Measurements from ENCODE around the gene SPIRE1. TPM values are rescaled to one million over a fixed set of nuclear protein-coding genes. Genes with fewer than 3 reads are reported as not detected.
"Not testable (repeated sequence)": the region's sequence is repeated elsewhere in the genome, so short reads cannot be mapped to it uniquely, and the experiment has no call there.

The SPIRE1 gene
- total RNA-seq, 4 donors from 2014 or later, result 4.7 to 49.5 (median 7.1) TPM

DNA sequence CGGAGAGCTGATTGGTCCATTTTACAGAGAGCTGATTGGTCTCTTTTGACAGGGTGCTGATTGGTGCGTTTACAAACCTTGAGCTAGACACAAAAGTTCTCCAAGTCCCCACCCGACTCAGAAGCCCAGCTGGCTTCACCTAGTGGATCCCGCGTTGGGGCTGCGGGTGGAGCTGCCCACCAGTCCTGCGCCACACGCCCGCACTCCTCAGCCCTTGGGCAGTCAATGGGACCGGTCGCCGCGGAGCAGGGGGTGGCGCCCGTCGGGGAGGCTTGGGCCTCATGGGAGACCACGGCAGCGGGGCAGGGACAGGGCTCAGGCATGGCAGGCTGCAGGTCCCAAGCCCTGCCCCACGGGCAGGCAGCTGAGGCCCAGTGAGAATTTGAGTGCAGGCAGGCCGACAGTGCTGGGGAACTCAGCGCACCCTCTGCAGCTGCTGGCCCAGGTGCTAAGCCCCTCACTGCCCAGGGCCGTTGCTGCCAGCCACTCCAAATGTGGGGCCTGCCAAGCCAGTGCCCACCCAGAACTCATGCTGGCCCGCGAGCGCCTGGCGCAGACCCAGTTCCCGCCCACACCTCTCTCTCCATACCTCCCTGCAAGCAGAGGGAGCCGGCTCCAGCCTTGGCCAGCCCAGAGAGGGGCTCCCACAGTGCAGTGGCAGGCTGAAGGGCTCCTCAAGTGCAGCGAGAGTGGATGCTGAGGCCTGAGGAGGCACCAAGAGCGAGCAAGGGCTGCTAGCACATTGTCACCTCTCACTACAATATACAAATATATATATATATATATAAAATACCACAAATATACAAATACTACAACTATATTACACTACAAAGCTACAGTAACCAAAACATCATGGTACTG, 100.7 kb downstream of the SPIRE1 start:
- Histone ChIP-seq H3K4me1 (no peaks in the 10 kb centered on the region), H3K27ac (no peak overlapping the region), H3K9me3 (peaks cover 0 to 4% (median 0%) of the 10 kb centered on the region in 4 donors), H3K27me3 (no peaks in the 10 kb centered on the region), H3K36me3 (no peaks in the 10 kb centered on the region), H3K4me3 (no peak overlapping the region)
- no peak for DNase-seq
- no peak for TF ChIP-seq POLR2A (IDR thresholded peaks at IDR 0.05)
- TF ChIP-seq, protein P1, sequence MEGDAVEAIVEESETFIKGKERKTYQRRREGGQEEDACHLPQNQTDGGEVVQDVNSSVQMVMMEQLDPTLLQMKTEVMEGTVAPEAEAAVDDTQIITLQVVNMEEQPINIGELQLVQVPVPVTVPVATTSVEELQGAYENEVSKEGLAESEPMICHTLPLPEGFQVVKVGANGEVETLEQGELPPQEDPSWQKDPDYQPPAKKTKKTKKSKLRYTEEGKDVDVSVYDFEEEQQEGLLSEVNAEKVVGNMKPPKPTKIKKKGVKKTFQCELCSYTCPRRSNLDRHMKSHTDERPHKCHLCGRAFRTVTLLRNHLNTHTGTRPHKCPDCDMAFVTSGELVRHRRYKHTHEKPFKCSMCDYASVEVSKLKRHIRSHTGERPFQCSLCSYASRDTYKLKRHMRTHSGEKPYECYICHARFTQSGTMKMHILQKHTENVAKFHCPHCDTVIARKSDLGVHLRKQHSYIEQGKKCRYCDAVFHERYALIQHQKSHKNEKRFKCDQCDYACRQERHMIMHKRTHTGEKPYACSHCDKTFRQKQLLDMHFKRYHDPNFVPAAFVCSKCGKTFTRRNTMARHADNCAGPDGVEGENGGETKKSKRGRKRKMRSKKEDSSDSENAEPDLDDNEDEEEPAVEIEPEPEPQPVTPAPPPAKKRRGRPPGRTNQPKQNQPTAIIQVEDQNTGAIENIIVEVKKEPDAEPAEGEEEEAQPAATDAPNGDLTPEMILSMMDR (IDR thresholded peaks at IDR 0.05), result no peak

DNA sequence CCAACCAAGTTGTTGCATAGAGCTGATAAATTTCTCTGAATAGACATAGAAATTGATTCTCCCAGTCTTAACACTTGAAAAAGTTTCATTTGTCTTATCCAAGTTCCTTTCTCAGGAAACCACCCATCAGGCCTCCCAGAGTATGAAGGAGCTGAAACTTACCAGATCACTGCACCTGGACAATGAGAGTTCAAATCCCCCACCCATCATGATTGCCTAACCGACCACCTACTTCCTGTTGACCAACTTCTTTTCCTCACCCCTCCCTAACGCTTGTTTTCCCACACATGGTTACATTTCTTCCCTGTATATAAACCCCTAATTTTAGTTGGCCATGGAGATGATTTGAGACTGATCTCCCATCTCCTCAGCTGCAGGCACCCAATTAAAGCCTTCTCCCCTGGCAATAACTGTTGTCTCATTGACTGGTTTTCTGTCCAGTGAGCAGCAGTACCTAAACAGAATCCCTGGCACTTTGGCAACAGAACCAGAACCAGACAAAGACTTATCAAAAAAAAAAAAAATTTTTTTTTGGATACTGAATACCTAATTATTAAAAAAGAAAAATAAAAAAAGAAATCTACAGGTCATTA, 103.0 kb downstream of the SPIRE1 start:
- Histone ChIP-seq H3K4me1 (no peaks in the 10 kb centered on the region), H3K27me3 (no peaks in the 10 kb centered on the region), H3K4me3 (no peak overlapping the region), H3K27ac (no peak overlapping the region), H3K9me3 (peaks cover 0 to 4% (median 0%) of the 10 kb centered on the region in 4 donors), H3K36me3 (no peaks in the 10 kb centered on the region)
- TF ChIP-seq, protein P1 (IDR thresholded peaks at IDR 0.05), result no peak
- TF ChIP-seq POLR2A (IDR thresholded peaks at IDR 0.05), result no peak
- no peak for DNase-seq

DNA sequence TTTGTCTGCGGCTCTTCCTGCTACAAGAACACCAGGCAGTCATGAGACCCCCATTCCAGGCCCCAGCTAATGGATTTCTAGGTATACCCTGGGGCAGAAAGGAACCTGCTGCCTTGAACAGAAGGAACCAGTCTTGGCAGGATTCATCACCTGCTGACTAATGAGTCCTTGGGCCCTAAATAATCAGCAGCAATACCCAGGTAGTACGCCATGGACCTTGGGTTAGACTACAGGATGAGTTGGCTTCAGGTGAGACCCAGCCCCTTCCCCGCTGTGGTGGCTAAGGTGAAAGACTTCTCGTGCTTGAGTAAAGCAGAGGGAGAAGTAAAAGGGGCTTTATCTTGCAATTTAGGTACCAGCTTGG, 105.0 kb downstream of the SPIRE1 start:
- Histone ChIP-seq H3K27me3 (no peaks in the 10 kb centered on the region), H3K27ac (no peak overlapping the region), H3K4me3 (no peak overlapping the region), H3K36me3 (no peaks in the 10 kb centered on the region), H3K4me1 (no peaks in the 10 kb centered on the region), H3K9me3 (peaks cover 0 to 4% (median 0%) of the 10 kb centered on the region in 4 donors)
- DNase-seq, result no peak
- TF ChIP-seq, protein P1 (IDR thresholded peaks at IDR 0.05), result no peak
- TF ChIP-seq POLR2A (IDR thresholded peaks at IDR 0.05), result no peak

DNA sequence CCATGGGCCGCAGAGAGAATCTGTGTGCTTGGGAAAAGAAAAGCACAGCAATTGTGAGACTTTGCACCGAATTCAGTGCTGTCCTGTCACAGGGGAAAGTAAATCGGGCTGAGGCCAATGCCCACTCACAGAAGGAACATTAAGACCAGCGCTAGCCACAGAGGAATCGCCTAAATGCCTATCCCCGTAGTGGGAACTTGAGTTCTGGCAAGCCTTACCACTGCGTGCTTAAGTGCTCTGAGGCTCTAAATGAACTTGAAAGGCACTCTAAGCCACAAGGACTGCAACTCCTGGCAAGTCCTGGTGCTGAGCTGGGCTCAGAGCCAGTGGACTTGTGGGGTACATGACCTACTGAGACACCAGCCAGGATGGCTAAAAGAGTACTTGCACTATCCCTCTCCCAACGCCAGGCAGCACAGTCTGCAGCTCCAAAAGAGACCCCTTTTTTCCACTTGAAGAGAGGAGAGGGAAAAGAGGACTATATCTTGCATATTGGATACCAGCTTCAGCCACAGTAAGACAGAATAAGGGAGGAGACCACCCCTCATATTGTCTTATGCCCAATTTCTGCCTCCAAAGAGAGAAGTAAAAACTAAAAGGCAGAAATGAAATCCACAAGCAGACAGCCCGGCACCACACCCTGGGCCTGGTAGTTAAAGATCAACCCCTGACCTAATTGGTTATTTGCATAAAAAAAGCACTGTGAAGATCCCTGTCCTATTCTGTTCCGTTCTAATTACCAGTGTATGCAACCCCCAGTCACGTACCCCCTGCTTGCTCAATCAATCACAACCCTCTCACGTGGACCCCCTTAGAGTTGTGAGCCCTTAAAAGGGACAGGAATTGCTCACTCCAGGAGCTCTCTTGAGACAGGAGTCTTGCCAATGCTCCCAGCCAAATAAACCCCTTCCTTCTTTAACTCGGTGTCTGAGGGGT, 105.7 kb downstream of the SPIRE1 start:
- not testable (repeated sequence) for H3K27ac ChIP-seq, H3K4me1 ChIP-seq, H3K9me3 ChIP-seq, H3K4me3 ChIP-seq, DNase-seq, H3K36me3 ChIP-seq, H3K27me3 ChIP-seq

DNA sequence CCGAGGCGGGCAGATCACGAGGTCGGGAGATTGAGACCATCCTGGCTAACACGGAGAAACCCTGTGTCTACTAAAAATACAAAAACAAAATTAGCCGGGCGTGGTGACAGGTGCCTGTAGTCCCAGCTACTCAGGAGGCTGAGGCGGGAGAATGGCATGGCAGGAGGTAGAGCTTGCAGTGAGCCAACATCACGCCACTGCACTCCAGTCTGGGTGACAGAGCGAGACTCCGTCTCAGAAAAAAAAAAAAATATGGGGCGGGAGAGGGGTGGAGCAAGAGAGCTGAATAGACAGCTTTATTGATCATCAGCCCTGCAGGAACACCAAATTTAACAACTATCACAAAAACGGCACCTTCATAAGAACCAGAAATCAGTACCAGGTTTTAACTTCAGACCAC, 106.4 kb downstream of the SPIRE1 start:
- not testable (repeated sequence) for H3K9me3 ChIP-seq, H3K4me1 ChIP-seq, H3K27me3 ChIP-seq, DNase-seq, H3K4me3 ChIP-seq, H3K27ac ChIP-seq, H3K36me3 ChIP-seq

DNA sequence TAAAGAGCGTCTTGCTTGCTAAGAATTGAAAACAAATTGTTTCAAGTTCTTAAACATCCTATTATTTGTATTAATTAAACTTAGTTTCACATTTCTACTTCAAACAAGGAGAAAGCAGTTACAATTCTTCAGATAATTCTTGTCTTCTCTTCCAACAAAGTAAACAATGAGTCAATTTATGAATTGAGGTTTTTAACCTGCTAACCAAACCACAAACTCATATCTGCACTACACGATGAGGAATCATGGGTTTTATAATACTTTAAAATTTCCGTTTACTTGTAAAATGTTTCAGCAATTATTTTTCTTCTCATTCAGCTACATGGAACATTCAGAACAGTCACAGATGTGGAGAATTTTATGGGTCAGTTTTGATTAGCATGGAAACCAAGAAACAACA, 114.2 kb downstream of the SPIRE1 start:
- H3K27ac ChIP-seq, result no peak overlapping the region
- no peak overlapping the region for H3K4me3 ChIP-seq
- H3K9me3 ChIP-seq, result no peaks in the 10 kb centered on the region
- H3K4me1 ChIP-seq, result no peaks in the 10 kb centered on the region
- no peak for DNase-seq
- TF ChIP-seq, protein P1 (IDR thresholded peaks at IDR 0.05), result no peak
- no peak for TF ChIP-seq POLR2A (IDR thresholded peaks at IDR 0.05)
- no peaks in the 10 kb centered on the region for H3K36me3 ChIP-seq
- no peaks in the 10 kb centered on the region for H3K27me3 ChIP-seq

Data from Peyer's patch (tissue), 4 donors.